ENCODE measurements around the gene RAPSN. TPM values are rescaled to one million over a fixed set of nuclear protein-coding genes. Genes with fewer than 3 reads are reported as not detected.

The RAPSN gene
- total RNA-seq, 4 donors from 2014 or later = 0.67 TPM; not detected in 3

- Histone ChIP-seq H3K27ac (peak within 1 kb of the TSS; percentile 90 to 93 (median 92)), H3K36me3 (peaks cover 17 to 32% of the 10 kb centered on the region in 2 donors), H3K27me3 (no peaks in the 10 kb centered on the region), H3K4me3 (replicated peaks in 1 of 3) (peak within 1 kb of the TSS; percentile 63 to 99 (median 86)), H3K4me1 (peaks cover 11 to 12% of the 10 kb centered on the region in 2 donors), H3K9me3 (no peaks in the 10 kb centered on the region)
- intact Hi-C loops (cut with DNase I) = no loop called here
- WGBS, 2 donors = 1 to 2% methylated on average over 49 to 55 of the region's 62 CpGs
- DNase-seq = peak; percentile 99
- TF ChIP-seq POLR2A (IDR thresholded peaks at IDR 0.05) (peak in 1 of 2 donors; percentile 54), CTCF (IDR thresholded peaks at IDR 0.05) (peak in 1 of 6 experiments; percentile 7)
These were observed 22.6 kb downstream of the RAPSN start, which contains the start of gene PSMC3 for GRCh38 chr11:47426062-47426956. TSS of gene PSMC3 (minus strand) at chr11:47426439. CDS start at chr11:47426279, 160 bp downstream.

- TF ChIP-seq CTCF (IDR thresholded peaks at IDR 0.05) = no peak
- TF ChIP-seq POLR2A (IDR thresholded peaks at IDR 0.05) = no peak
- WGBS, 2 donors = 1% methylated on average over 14 of the region's 14 CpGs
- intact Hi-C loops (cut with DNase I) = no loop called here
- no peak for DNase-seq
- Histone ChIP-seq H3K27ac (peak overlapping the region; percentile 90 to 93 (median 92)), H3K36me3 (peaks cover 21 to 36% of the 10 kb centered on the region in 2 donors), H3K27me3 (no peaks in the 10 kb centered on the region), H3K4me3 (replicated peaks in 1 of 3) (peak overlapping the region; percentile 63 to 99 (median 86)), H3K9me3 (no peaks in the 10 kb centered on the region), H3K4me1 (peaks cover 11 to 12% of the 10 kb centered on the region in 2 donors)
These were observed 23.3 kb downstream of the RAPSN start for GRCh38 chr11:47425611-47426010.

- Histone ChIP-seq H3K4me3 (replicated peaks in 1 of 3) (no peak overlapping the region), H3K27ac (peak overlapping the region in 2 of 3 donors; percentile 83 to 93), H3K36me3 (peaks cover 53 to 70% of the 10 kb centered on the region in 2 donors), H3K4me1 (peaks cover 16 to 35% of the 10 kb centered on the region in 2 donors), H3K27me3 (no peaks in the 10 kb centered on the region), H3K9me3 (no peaks in the 10 kb centered on the region)
- no peak for TF ChIP-seq CTCF (IDR thresholded peaks at IDR 0.05)
- TF ChIP-seq POLR2A (IDR thresholded peaks at IDR 0.05) = no peak
- intact Hi-C loops (cut with DNase I) = no loop called here
- DNase-seq = no peak
- WGBS, 2 donors = 91 to 94% methylated on average over 18 to 19 of the region's 23 CpGs
These were observed 30.3 kb downstream of the RAPSN start for GRCh38 chr11:47418454-47419259.

GRCh38 chr11:47417712-47418111 is 31.2 kb downstream of the RAPSN start:
- intact Hi-C loops (cut with DNase I) = no loop called here
- no peak for TF ChIP-seq POLR2A (IDR thresholded peaks at IDR 0.05)
- H3K4me3 ChIP-seq (replicated peaks in 1 of 3) = no peak overlapping the region
- no peaks in the 10 kb centered on the region for H3K27me3 ChIP-seq
- WGBS, 2 donors = 45 to 70% methylated on average over 6 of the region's 6 CpGs
- H3K4me1 ChIP-seq = peaks cover 16 to 35% of the 10 kb centered on the region in 2 donors
- H3K27ac ChIP-seq = peak overlapping the region; percentile 12 to 93 (median 83)
- H3K36me3 ChIP-seq = peaks cover 50 to 65% of the 10 kb centered on the region in 2 donors
- no peaks in the 10 kb centered on the region for H3K9me3 ChIP-seq
- peak; percentile 35 to 67 for DNase-seq

- WGBS, 2 donors = 10 to 13% methylated on average over 8 to 10 of the region's 13 CpGs
- intact Hi-C loops (cut with DNase I) = no loop called here
- peaks cover 16 to 35% of the 10 kb centered on the region in 2 donors for H3K4me1 ChIP-seq
- no peaks in the 10 kb centered on the region for H3K27me3 ChIP-seq
- TF ChIP-seq POLR2A (IDR thresholded peaks at IDR 0.05) = peak in 1 of 2 donors; percentile 23
- TF ChIP-seq CTCF (IDR thresholded peaks at IDR 0.05) = no peak
- peaks cover 46 to 50% of the 10 kb centered on the region in 2 donors for H3K36me3 ChIP-seq
- H3K4me3 ChIP-seq (replicated peaks in 1 of 3) = no peak overlapping the region
- H3K27ac ChIP-seq = peak overlapping the region; percentile 70 to 93 (median 83)
- DNase-seq = peak; percentile 98
- H3K9me3 ChIP-seq = no peaks in the 10 kb centered on the region
These were observed 32.9 kb downstream of the RAPSN start for GRCh38 chr11:47415949-47416472.
